Testis (tissue), 5 donors: ENCODE measurements around the gene RIOK2. TPM values are rescaled to one million over a fixed set of nuclear protein-coding genes. Genes with fewer than 3 reads are reported as not detected.
A peak's percentile ranks its signal among the peaks of the same experiment; 100 is the strongest.

Source experiments
- DNase-seq: peaks from one replicate; pipeline ENCODE4 v3.0.0-alpha.2; 2019
- H3K27ac ChIP-seq, 2 donors: fragments of 200-600 bp; sonication (generic); one replicate each; pipeline ENCODE4 v1.5.1; 2019
- H3K27me3 ChIP-seq: fragments of 200-600 bp; sonication (generic); one replicate; pipeline ENCODE4 v1.5.1; 2019
- H3K36me3 ChIP-seq: fragments of 200-600 bp; sonication (generic); one replicate; pipeline ENCODE4 v1.5.1; 2017; ENCODE audit warnings: low read depth; ENCODE audit errors: missing control alignments
- H3K4me1 ChIP-seq: fragments of 200-600 bp; sonication (generic); one replicate; pipeline ENCODE4 v1.5.1; 2019
- H3K4me3 ChIP-seq, 2 donors: fragments of 200-600 bp; sonication (generic); one replicate each; pipeline ENCODE4 v1.5.1; 2017 to 2019
- H3K9me3 ChIP-seq: fragments of 200-600 bp; sonication (generic); one replicate; pipeline ENCODE4 v1.5.1; 2017
- POLR2A ChIP-seq: fragments of 450-650 bp; IDR thresholded peaks from one replicate; pipeline ENCODE4 v1.6.1; 2017; ENCODE audit warnings: antibody characterized with exemption, mild to moderate bottlenecking, moderate library complexity
- WGBS, 2 donors: methylation state at CpG; one replicate each; pipeline ENCODE4 v1.1.5; 2018; 5-methylcytosine and 5-hydroxymethylcytosine counted together
- intact Hi-C: fragments of 100-400 bp; cut with DNase I; formaldehyde crosslinking; loops from one replicate; pipeline ENCODE4 v1.15.1; 2023; ENCODE audit warnings: low total_unique reads
- long read RNA-seq, 2 donors: transcript quantifications; one replicate each; lab custom pipeline, GENCODE V29; 2026
- polyA plus RNA-seq: library from polyadenylated mRNA; stranded (reverse); fragments of 350-450 nt; fragmentation: Illumina TruSeq; extraction: RNeasy Lipid Tissue Mini Kit (QIAGEN cat#74804); gene quantifications from one replicate; pipeline ENCODE4 v1.2.3, GENCODE V29; 2014; ENCODE audit warnings: low read depth, low replicate concordance; ENCODE audit not compliant: insufficient read depth
- total RNA-seq, 2 donors: library from RNA; depleted of rRNA; stranded (reverse); fragments of >200 nt; gene quantifications; one replicate each; pipeline ENCODE4 v1.2.3, GENCODE V29; 2016
- TF ChIP-seq, protein P1 (sequence below), 3 experiments: fragments of 450-650 bp in 2 of 3; fragments of 200-600 bp in 1 of 3; sonication (generic) in 1 of 3; IDR thresholded peaks; one replicate each; pipeline ENCODE4 v1.5.1; 2016 to 2019; ENCODE audit warnings: antibody characterized with exemption in 3 of 3, mild to moderate bottlenecking in 2 of 3, moderate library complexity in 1 of 3

RIOK2 gene
- 10 to 100 TPM; 20.4 to 26.5 TPM for total RNA-seq
- polyA plus RNA-seq = 15.0 TPM
- long read RNA-seq, donor 1, transcript RIOK2-201 (10 exons, 3,922 nt) = major isoform, 18 of 23 reads
- long read RNA-seq, donor 1, partial matches to known transcripts = 0 of 23 reads
- long read RNA-seq, donor 1, other reads (novel, unspliced or antisense) = 0 of 23 reads
- long read RNA-seq, donor 2, transcript RIOK2-201 (10 exons, 3,922 nt) = major isoform, 10 of 12 reads
- long read RNA-seq, donor 2, partial matches to known transcripts = 0 of 12 reads
- long read RNA-seq, donor 2, other reads (novel, unspliced or antisense) = 0 of 12 reads

DNA sequence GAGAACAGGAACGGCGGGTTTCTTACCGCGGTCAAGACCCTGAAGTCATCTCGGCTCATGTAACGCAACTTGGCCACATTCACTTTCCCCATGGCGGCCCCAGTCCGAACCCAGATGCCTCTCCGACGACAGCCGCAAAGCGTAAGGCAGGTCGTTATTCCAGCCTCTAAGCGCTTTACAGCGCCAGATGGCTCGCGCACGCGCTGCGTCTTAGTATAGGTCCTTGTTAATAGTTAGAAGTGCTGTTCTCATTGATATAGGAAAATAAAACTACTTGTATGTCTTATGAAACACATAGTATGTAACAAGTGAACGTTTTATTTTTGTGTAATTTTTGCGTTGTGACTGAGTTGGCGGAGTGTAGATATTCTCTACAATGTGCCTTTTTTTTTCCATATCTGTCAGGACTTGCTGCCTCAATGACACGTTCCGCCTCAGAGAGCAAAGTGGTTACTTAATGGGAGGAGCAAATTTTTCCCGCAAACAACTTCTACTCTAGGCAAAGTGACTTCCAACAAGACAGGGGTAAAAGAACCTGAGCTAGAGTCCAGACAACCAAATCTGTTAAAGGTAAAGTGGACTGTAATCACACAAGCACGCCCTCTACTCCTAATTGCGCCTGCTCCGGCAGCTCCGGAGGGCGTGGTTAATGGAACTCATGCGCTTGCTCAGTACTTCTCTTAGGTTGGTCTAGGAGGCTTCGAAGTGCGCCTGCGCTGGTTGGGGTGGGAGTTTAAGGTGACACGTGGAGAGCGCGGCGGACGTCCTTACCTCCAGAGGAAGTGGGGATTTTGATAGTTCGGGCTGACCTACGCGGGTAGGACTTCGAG, at the start of gene RIOK2:
Gene RIOK2 (minus strand): TSS at position 148 of the 830 bp plus-strand sequence. CDS start 56 bp downstream, at position 92.
- Histone ChIP-seq H3K4me1 (peaks cover 11% of the 10 kb centered on the region), H3K27ac (peak within 1 kb of the TSS; percentile 85 to 86), H3K27me3 (no peaks in the 10 kb centered on the region), H3K4me3 (peak within 1 kb of the TSS; percentile 84 to 90), H3K36me3 (no peaks in the 10 kb centered on the region), H3K9me3 (no peaks in the 10 kb centered on the region)
- peak; percentile 97 for DNase-seq
- intact Hi-C loops = no loop called here
- 0 to 1% methylated on average over 44 of the region's 44 CpGs for WGBS, 2 donors
- TF ChIP-seq, protein P1, sequence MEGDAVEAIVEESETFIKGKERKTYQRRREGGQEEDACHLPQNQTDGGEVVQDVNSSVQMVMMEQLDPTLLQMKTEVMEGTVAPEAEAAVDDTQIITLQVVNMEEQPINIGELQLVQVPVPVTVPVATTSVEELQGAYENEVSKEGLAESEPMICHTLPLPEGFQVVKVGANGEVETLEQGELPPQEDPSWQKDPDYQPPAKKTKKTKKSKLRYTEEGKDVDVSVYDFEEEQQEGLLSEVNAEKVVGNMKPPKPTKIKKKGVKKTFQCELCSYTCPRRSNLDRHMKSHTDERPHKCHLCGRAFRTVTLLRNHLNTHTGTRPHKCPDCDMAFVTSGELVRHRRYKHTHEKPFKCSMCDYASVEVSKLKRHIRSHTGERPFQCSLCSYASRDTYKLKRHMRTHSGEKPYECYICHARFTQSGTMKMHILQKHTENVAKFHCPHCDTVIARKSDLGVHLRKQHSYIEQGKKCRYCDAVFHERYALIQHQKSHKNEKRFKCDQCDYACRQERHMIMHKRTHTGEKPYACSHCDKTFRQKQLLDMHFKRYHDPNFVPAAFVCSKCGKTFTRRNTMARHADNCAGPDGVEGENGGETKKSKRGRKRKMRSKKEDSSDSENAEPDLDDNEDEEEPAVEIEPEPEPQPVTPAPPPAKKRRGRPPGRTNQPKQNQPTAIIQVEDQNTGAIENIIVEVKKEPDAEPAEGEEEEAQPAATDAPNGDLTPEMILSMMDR (IDR thresholded peaks at IDR 0.05) = no peak
- no peak for TF ChIP-seq POLR2A

DNA sequence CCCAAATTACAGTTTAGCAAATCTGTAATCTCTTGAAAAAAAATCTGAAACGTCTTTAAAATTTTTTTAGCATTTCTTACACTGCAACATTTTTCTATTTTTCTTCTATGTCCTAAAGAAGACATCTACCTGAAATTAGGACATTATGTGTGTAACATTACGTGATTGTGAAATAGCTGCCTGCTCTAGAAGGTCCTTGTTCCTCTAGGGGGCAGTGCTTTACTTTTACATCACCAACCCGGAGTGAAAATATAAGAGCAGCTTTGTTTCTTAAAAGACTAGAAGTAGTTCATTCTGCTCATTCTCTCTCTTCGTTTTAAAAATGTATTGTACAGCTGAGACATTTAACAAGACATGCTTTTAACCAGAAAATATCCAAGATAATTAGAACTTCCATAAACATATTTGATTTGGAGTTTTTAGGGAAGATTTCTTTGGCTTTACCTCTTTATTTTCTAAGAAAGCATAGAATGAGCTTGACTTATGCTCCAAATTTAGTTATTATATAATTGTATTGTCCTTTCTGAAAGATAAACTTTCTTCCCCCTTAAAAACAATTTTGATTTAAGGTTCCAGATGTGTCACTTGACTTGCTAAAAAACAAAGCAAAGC, 48.1 kb upstream of the RIOK2 start:
- no peak overlapping the region for H3K27ac ChIP-seq
- peak; percentile 60 for DNase-seq

DNA sequence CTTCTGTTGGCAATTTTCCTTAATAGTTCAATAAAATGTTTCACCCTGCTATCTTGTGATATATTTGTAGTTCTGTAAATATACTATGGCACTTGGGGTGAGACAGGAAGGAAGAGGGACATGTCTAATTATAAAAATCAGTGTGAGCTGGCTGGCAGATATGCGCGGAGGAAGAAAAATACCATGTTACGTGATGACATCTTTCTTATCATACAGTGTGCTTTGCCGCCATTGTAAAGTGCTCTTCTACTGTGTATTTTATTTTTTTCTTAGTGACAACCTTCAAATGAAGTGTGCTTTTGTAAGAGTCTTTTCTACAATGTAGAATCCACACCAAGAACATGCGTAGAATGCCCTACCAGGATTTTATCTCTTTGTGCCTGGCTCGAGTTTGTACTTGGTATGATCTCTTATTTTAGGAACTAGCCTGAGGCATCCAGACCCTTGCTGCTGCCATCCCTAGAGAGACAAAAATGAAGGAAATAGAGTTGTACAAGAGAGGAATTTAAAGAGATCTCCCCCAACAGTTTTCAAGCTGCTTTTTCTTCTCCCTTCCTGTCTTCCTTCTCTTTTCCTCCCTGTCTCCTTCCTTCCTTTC, 46.7 kb upstream of the RIOK2 start:
- Histone ChIP-seq H3K27ac (no peak overlapping the region), H3K27me3 (no peaks in the 10 kb centered on the region), H3K36me3 (no peaks in the 10 kb centered on the region), H3K4me3 (no peak overlapping the region), H3K4me1 (peaks cover 3% of the 10 kb centered on the region), H3K9me3 (no peaks in the 10 kb centered on the region)
- DNase-seq = no peak
- intact Hi-C loops = no loop called here
- WGBS, 2 donors = 22 to 33% methylated on average over 6 of the region's 6 CpGs
- no peak for TF ChIP-seq POLR2A

More for the DNA sequence above, 48.1 kb upstream of the RIOK2 start:
- intact Hi-C loops = no loop called here
- Histone ChIP-seq H3K4me1 (peaks cover 3% of the 10 kb centered on the region), H3K4me3 (no peak overlapping the region), H3K36me3 (no peaks in the 10 kb centered on the region), H3K27me3 (no peaks in the 10 kb centered on the region), H3K9me3 (no peaks in the 10 kb centered on the region)
- WGBS, 2 donors = 10 to 12% methylated on average over 4 of the region's 4 CpGs
- no peak for TF ChIP-seq POLR2A
- TF ChIP-seq, protein P1 (IDR thresholded peaks at IDR 0.05) = peak; percentile 45 to 65 (median 61)

DNA sequence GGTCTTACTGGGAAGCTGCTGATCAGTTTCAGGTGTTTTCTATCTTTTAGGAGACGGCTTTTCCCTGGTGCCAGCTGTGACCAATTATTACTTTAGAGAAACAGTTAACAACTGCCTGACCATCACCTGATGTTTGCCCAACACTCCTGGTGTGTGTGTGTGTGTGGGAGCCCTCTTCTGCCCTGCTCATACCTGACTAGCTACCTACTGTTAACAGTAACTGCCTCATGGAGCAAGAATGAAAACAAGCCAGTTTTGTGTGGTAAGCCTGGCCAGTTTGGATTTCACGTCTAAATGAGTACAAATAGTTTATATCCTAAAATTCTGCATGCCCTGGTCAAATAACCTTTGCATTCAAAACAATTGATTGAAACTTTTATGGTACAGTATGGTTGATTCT, 46.1 kb upstream of the RIOK2 start:
- no peaks in the 10 kb centered on the region for H3K36me3 ChIP-seq
- H3K9me3 ChIP-seq = no peaks in the 10 kb centered on the region
- TF ChIP-seq, protein P1 (IDR thresholded peaks at IDR 0.05) = no peak
- TF ChIP-seq POLR2A = no peak
- peaks cover 3% of the 10 kb centered on the region for H3K4me1 ChIP-seq
- H3K4me3 ChIP-seq = no peak overlapping the region
- H3K27me3 ChIP-seq = no peaks in the 10 kb centered on the region
- WGBS, 2 donors = 56 to 73% methylated on average over 2 of the region's 2 CpGs
- DNase-seq = no peak
- intact Hi-C loops = no loop called here
- no peak overlapping the region for H3K27ac ChIP-seq

DNA sequence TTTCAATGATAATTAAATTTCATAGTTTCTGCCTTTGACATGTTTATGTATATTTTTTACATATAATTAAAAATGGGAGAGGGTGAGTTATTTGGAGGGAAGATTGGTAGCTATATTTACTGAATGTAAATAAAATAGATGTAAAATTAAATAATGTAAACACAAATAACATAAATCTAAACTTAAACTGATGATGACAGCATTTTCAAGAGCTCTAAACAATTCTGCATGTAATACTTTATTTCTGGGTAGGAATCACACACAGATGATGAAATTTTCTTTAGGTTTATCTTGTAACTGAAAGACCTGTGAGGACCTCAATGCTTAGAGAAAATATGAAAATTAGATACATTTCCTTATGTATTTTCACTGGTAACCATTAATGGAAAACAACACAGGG, 42.2 kb upstream of the RIOK2 start:
- Histone ChIP-seq H3K9me3 (no peaks in the 10 kb centered on the region), H3K27me3 (no peaks in the 10 kb centered on the region), H3K27ac (no peak overlapping the region), H3K4me1 (peaks cover 3% of the 10 kb centered on the region), H3K4me3 (no peak overlapping the region), H3K36me3 (no peaks in the 10 kb centered on the region)
- no peak for TF ChIP-seq POLR2A
- TF ChIP-seq, protein P1 (IDR thresholded peaks at IDR 0.05) = no peak
- intact Hi-C loops = no loop called here
- DNase-seq = no peak
